ENCODE measurements around the gene COA5.
"Not testable (repeated sequence)": the region's sequence is repeated elsewhere in the genome, so short reads cannot be mapped to it uniquely, and the experiment has no call there.

The COA5 gene

GRCh38 chr2:98605076-98605475 lies 3.2 kb downstream of the COA5 start:
- no peaks in the 10 kb centered on the region for H3K27me3 ChIP-seq
- H3K9me3 ChIP-seq, result no peaks in the 10 kb centered on the region
- H3K4me3 ChIP-seq (ENCODE audit: low read depth in 1 of 2, low read length in 1 of 2), result no peak overlapping the region
- peaks cover 26 to 27% of the 10 kb centered on the region in 2 experiments for H3K4me1 ChIP-seq (ENCODE audit: control insufficient read depth in 1 of 2, insufficient read depth in 1 of 2, low read depth in 1 of 2, low read length in 1 of 2)
- peaks cover 32% of the 10 kb centered on the region for H3K36me3 ChIP-seq
- H3K27ac ChIP-seq, result no peak overlapping the region
- TF ChIP-seq CTCF (IDR thresholded peaks at IDR 0.05), result no peak

GRCh38 chr2:98604547-98604946 lies 3.8 kb downstream of the COA5 start:
- peaks cover 38% of the 10 kb centered on the region for H3K36me3 ChIP-seq
- no peaks in the 10 kb centered on the region for H3K27me3 ChIP-seq
- no peak for TF ChIP-seq CTCF (IDR thresholded peaks at IDR 0.05)
- no peak overlapping the region for H3K4me3 ChIP-seq (ENCODE audit: low read depth in 1 of 2, low read length in 1 of 2)
- H3K4me1 ChIP-seq (ENCODE audit: control insufficient read depth in 1 of 2, insufficient read depth in 1 of 2, low read depth in 1 of 2, low read length in 1 of 2), result peaks cover 21 to 23% of the 10 kb centered on the region in 2 experiments
- no peak overlapping the region for H3K27ac ChIP-seq
- H3K9me3 ChIP-seq, result no peaks in the 10 kb centered on the region

- peaks cover 57% of the 10 kb centered on the region for H3K36me3 ChIP-seq
- no peaks in the 10 kb centered on the region for H3K9me3 ChIP-seq
- no peaks in the 10 kb centered on the region for H3K27me3 ChIP-seq
- TF ChIP-seq CTCF (IDR thresholded peaks at IDR 0.05), result no peak
- no peak overlapping the region for H3K27ac ChIP-seq
- H3K4me1 ChIP-seq (ENCODE audit: control insufficient read depth in 1 of 2, insufficient read depth in 1 of 2, low read depth in 1 of 2, low read length in 1 of 2), result peaks cover 0 to 1% of the 10 kb centered on the region in 2 experiments
- no peak overlapping the region for H3K4me3 ChIP-seq (ENCODE audit: low read depth in 1 of 2, low read length in 1 of 2)
Measured at GRCh38 chr2:98601532-98602132, 6.7 kb downstream of the COA5 start.

- peaks cover 59% of the 10 kb centered on the region for H3K36me3 ChIP-seq
Measured at GRCh38 chr2:98598781-98599428, 9.4 kb downstream of the COA5 start.

GRCh38 chr2:98594665-98595064 lies 13.6 kb downstream of the COA5 start:
- H3K4me3 ChIP-seq (ENCODE audit: low read depth in 1 of 2, low read length in 1 of 2); H3K27ac ChIP-seq; H3K4me1 ChIP-seq (ENCODE audit: control insufficient read depth in 1 of 2, insufficient read depth in 1 of 2, low read depth in 1 of 2, low read length in 1 of 2); H3K9me3 ChIP-seq; H3K27me3 ChIP-seq: not testable (repeated sequence)
- H3K36me3 ChIP-seq, result peaks cover 64% of the 10 kb centered on the region

More at GRCh38 chr2:98598781-98599428, 9.4 kb downstream of the COA5 start:
- Histone ChIP-seq H3K4me1 (ENCODE audit: control insufficient read depth in 1 of 2, insufficient read depth in 1 of 2, low read depth in 1 of 2, low read length in 1 of 2) (no peaks in the 10 kb centered on the region), H3K27ac (no peak overlapping the region), H3K27me3 (no peaks in the 10 kb centered on the region), H3K4me3 (ENCODE audit: low read depth in 1 of 2, low read length in 1 of 2) (no peak overlapping the region), H3K9me3 (no peaks in the 10 kb centered on the region)
- TF ChIP-seq CTCF (IDR thresholded peaks at IDR 0.05), result no peak

GRCh38 chr2:98592565-98592964 lies 15.7 kb downstream of the COA5 start:
- H3K9me3 ChIP-seq, result no peaks in the 10 kb centered on the region
- no peak for TF ChIP-seq CTCF (IDR thresholded peaks at IDR 0.05)
- H3K27ac ChIP-seq, result no peak overlapping the region
- H3K27me3 ChIP-seq, result no peaks in the 10 kb centered on the region
- H3K36me3 ChIP-seq, result peaks cover 68% of the 10 kb centered on the region
- H3K4me1 ChIP-seq (ENCODE audit: control insufficient read depth in 1 of 2, insufficient read depth in 1 of 2, low read depth in 1 of 2, low read length in 1 of 2), result no peaks in the 10 kb centered on the region
- H3K4me3 ChIP-seq (ENCODE audit: low read depth in 1 of 2, low read length in 1 of 2), result no peak overlapping the region

Data from neutrophil (primary cell).